GM18951 (cell line): ENCODE results near the gene GPR146.

Experiments used
- POLR2A ChIP-seq: IDR thresholded peaks from 4 replicates; pipeline ENCODE4 v1.6.1; 2011; ENCODE audit warnings: mild to moderate bottlenecking; ENCODE audit not compliant: insufficient read length, insufficient read depth; ENCODE audit errors: extremely low read depth
- in situ Hi-C: fragments of 300-500 bp; cut with MboI; formaldehyde crosslinking; loops from one replicate; pipeline ENCODE4 v1.12.0; 2022; ENCODE audit warnings: low sequenced_read_pairs, mixed read lengths, inconsistent platforms; ENCODE audit not compliant: unreplicated experiment

GPR146 gene

GRCh38 chr7:1052031-1052818, 7.9 kb downstream of the GPR146 start:
- in situ Hi-C loops: no loop called here
- TF ChIP-seq POLR2A: no peak

- TF ChIP-seq POLR2A: no peak
- in situ Hi-C loops: no loop called here
Measured at GRCh38 chr7:1053002-1053411, 8.7 kb downstream of the GPR146 start.

- in situ Hi-C loops: no loop called here
- no peak for TF ChIP-seq POLR2A
Measured at GRCh38 chr7:1053816-1054370, 9.5 kb downstream of the GPR146 start.

- no peak for TF ChIP-seq POLR2A
- in situ Hi-C loops: no loop called here
Measured at GRCh38 chr7:1054438-1054837, 10.1 kb downstream of the GPR146 start.

- TF ChIP-seq POLR2A: no peak
- in situ Hi-C loops: no loop called here
Measured at GRCh38 chr7:1054861-1055450, 10.6 kb downstream of the GPR146 start.

DNA sequence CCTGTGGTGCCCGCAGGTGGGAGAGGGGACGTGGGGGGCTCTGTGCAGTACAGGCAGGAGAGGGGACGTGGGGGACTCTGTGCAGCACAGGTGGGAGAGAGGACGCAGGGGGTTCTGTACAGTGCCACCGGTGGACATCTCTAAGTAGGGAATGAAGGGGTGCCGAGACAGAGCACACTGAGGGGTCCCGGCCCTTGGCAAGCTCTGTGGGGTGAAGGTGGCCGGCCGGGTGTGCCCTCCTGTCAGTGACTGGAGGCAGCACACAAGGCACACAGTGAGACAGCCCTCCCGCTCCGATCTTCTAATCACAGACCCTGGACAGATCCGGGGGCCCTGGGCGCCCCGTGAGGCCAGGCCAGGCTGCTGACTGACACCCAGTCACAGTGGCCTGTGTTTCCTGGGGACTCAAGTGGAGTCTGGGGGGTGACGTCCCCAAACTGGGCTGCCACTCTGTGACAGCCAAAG, 11.2 kb downstream of the GPR146 start:
- in situ Hi-C loops: no loop called here

DNA sequence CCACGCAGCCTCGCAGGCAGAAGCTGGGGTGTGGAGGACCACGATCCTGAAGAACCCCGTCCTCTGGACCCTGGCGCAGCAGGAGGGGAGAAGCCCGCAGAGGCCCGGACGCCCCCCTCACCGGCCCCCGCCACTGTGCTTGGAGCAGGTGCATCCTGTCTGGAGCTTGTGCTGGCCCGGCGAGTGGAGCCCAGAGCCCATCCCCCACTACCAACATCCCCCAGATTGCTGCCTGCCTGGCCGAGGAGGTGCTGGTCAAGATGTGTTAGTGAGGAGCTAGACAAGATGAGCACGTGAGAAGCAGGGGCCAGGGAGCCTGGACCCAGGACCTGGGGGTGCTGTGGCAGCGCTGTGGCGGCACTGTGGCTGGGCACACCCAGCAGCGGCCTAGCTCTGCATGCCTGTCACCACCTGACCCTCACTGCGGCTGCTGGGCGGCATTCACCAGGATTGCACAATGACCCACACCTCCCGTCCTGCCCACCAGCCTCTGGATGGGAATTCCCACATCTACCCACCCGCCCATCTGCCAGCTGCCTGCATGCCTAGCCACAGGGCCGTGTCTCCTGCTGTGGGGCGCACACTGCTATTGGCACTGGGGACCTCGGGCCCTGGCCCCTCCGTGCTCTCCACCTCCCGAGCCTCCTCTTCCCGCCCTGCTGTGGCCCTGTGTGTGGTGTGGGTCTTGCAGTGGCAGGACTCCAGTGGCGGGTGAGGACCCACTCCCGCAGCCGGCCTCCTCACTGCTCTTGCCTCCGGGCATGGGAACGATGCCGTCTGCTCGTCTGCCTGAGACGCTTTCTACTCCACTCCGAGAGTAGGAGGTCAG, 11.8 kb downstream of the GPR146 start:
- in situ Hi-C loops: no loop called here
- no peak for TF ChIP-seq POLR2A

More for the DNA sequence above, 11.2 kb downstream of the GPR146 start:
- TF ChIP-seq POLR2A: no peak

DNA sequence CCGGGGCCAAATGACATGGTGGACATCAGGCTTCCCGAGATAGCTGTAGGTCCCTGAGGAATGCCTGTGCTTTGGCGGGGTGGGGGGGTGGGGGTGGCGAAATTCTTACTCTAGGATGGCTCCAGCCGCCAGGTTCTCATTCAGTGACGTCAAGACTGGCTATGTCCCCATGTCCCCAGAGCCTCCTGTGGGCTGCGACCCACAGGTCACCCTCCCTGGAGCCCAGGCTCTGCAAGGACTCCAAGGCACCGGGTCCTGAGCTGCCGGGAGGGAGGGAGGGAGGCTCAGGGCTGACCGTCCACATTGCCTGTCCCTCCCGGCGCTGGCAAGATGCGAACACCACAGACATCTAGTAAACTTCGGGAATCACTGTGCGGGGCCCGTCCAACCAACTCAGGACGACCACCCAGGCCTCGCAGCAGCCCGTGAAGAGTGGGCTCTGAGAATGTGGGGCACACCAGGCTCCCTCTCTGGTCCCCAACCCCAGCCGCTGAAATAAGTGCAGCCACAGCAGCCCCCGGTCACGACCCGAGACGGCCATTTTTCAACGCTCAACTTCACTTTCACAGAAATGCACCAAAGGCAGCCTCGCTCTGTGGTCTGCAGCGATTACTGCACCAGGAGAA, 12.6 kb downstream of the GPR146 start:
- in situ Hi-C loops: no loop called here
- no peak for TF ChIP-seq POLR2A

GRCh38 chr7:1057416-1058291, 13.3 kb downstream of the GPR146 start:
- no peak for TF ChIP-seq POLR2A
- in situ Hi-C loops: no loop called here

- in situ Hi-C loops: no loop called here
- no peak for TF ChIP-seq POLR2A
Measured at GRCh38 chr7:1058311-1058710, 14.0 kb downstream of the GPR146 start.

DNA sequence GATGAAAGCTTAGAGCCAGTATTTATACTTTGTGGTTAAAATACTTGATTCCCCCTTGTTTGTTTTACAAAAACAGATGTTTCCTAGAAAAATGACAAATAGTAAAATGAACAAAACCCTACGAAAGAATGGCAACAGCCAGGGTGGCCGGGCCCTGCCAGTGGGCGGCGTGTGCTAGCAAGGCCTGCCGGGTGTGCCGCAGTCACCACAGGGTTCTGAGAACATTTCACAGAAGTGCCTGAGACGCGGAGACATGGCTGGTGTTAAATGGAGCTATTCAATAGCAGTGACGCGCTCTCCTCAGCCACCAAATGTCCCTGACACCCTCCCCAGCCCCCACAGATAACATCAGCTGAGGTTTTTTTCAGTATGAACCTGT, 14.5 kb downstream of the GPR146 start:
- in situ Hi-C loops: no loop called here
- TF ChIP-seq POLR2A: no peak

DNA sequence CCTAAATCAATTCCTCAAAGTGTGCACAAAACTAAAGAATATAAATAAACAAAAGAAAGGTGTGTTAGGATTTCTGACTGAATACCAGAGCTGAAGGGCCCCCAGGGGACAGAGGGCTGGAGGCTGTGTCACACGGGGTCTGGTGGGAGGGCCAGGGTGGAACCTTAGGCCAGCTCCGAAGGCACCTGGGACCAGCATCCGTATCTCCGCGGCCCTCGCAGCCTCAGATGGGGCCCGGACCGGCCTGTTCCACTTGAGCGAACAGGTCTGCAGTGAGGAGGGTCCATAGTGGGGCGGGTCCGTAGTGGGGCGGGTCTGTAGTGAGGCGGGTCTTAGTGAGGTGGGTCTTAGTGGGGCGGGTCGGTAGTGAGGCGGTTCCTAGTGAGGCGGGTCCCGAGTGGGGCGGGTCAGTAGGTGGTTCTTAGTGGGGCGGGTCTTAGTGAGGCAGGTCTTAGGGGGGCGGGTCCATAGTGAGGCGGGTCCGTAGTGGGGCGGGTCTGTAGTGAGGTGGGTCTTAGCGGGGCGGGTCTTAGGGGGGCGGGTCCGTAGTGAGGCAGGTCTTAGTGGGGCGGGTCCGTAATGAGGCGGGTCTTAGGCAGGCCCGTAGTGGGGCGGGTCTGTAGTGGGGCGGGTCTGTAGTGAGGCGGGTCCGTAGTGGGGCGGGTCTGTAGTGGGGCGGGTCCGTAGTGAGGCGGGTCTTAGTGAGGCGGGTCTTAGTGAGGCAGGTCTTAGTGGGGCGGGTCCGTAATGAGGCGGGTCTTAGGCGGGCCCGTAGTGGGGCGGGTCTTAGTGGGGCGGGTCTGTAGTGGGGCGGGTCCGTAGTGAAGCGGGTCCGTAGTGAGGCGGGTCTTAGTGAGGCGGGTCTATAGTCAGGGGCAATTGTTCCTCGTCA, 15.1 kb downstream of the GPR146 start:
- in situ Hi-C loops: loop anchor here (5.0 kb wide), 1 partner anchor 62 kb away; no protein-coding TSS in a partner anchor
- TF ChIP-seq POLR2A: no peak
